HUES64 (cell line): ENCODE results near the gene MPL.

Experiments used
- H3K27ac ChIP-seq: 2 replicates; pipeline ENCODE4 v1.7.0; 2013; ENCODE audit warnings: low read depth, low read length, inconsistent platforms
- H3K27me3 ChIP-seq: 2 replicates; pipeline ENCODE4 v1.6.1; 2013; ENCODE audit warnings: mild to moderate bottlenecking, low read length; ENCODE audit not compliant: insufficient read depth
- H3K36me3 ChIP-seq: 2 replicates; pipeline ENCODE4 v1.6.1; 2013; ENCODE audit warnings: mild to moderate bottlenecking, low read length; ENCODE audit not compliant: insufficient read depth
- H3K4me1 ChIP-seq: 2 replicates; pipeline ENCODE4 v1.6.1; 2013; ENCODE audit warnings: mild to moderate bottlenecking, low read length, moderate library complexity; ENCODE audit not compliant: insufficient read depth
- H3K4me3 ChIP-seq: 2 replicates; pipeline ENCODE4 v1.5.1; 2013; ENCODE audit warnings: mild to moderate bottlenecking, low read length, moderate library complexity
- H3K9ac ChIP-seq: 2 replicates; pipeline ENCODE4 v1.6.1; 2013; ENCODE audit warnings: mild to moderate bottlenecking, low read depth, low read length
- H3K9me3 ChIP-seq: 2 replicates; pipeline ENCODE4 v1.6.1; 2013; ENCODE audit warnings: low read depth, low read length; ENCODE audit not compliant: insufficient read depth
- WGBS: fragments of 150-250, 120-280 bp; methylation state at CpG from one replicate; pipeline ENCODE4 v1.1.7; 2013; ENCODE audit warnings: missing lambda C conversion rate; 5-methylcytosine and 5-hydroxymethylcytosine counted together

MPL gene

GRCh38 chr1:43299101-43299500, 38.5 kb upstream of the MPL start:
- Histone ChIP-seq H3K9ac (no peak overlapping the region), H3K27ac (no peak overlapping the region), H3K9me3 (no peaks in the 10 kb centered on the region), H3K4me3 (no peak overlapping the region), H3K27me3 (no peaks in the 10 kb centered on the region), H3K4me1 (peaks cover 29% of the 10 kb centered on the region), H3K36me3 (no peaks in the 10 kb centered on the region)

- H3K9me3 ChIP-seq, result no peaks in the 10 kb centered on the region
- 87% methylated on average over 7 of the region's 10 CpGs for WGBS
- peaks cover 20% of the 10 kb centered on the region for H3K4me1 ChIP-seq
- no peak within 1 kb of the TSS for H3K27ac ChIP-seq
- no peaks in the 10 kb centered on the region for H3K27me3 ChIP-seq
- H3K36me3 ChIP-seq, result no peaks in the 10 kb centered on the region
- H3K4me3 ChIP-seq, result no peak within 1 kb of the TSS
- H3K9ac ChIP-seq, result no peak within 1 kb of the TSS
Observed at GRCh38 chr1:43300378-43301094, 37.1 kb upstream of the MPL start, which contains the start of gene TIE1. Gene TIE1 (plus strand): TSS chr1:43300982. CDS start chr1:43301072, 90 bp downstream.

- no peaks in the 10 kb centered on the region for H3K36me3 ChIP-seq
- H3K9me3 ChIP-seq, result no peaks in the 10 kb centered on the region
- H3K27me3 ChIP-seq, result no peaks in the 10 kb centered on the region
- WGBS, result 93% methylated on average over 1 of the region's 1 CpG
- H3K9ac ChIP-seq, result no peak overlapping the region
- no peak overlapping the region for H3K4me3 ChIP-seq
- peaks cover 4% of the 10 kb centered on the region for H3K4me1 ChIP-seq
- H3K27ac ChIP-seq, result no peak overlapping the region
Observed at GRCh38 chr1:43302201-43302600, 35.4 kb upstream of the MPL start.

- H3K4me3 ChIP-seq, result no peak overlapping the region
- no peaks in the 10 kb centered on the region for H3K9me3 ChIP-seq
- 86% methylated on average over 7 of the region's 7 CpGs for WGBS
- no peaks in the 10 kb centered on the region for H3K27me3 ChIP-seq
- H3K4me1 ChIP-seq, result 0 out of 2 replicates have a peak, but pooled peaks cover 3% of the 10 kb centered on the region
- H3K36me3 ChIP-seq, result no peaks in the 10 kb centered on the region
- H3K27ac ChIP-seq, result no peak overlapping the region
- no peak overlapping the region for H3K9ac ChIP-seq
Observed at GRCh38 chr1:43302721-43303470, 34.7 kb upstream of the MPL start.

- H3K27ac ChIP-seq, result no peak overlapping the region
- 0 out of 2 replicates have a peak, but pooled peaks cover 3% of the 10 kb centered on the region for H3K4me1 ChIP-seq
- 92% methylated on average over 8 of the region's 8 CpGs for WGBS
- H3K36me3 ChIP-seq, result no peaks in the 10 kb centered on the region
- H3K27me3 ChIP-seq, result no peaks in the 10 kb centered on the region
- no peak overlapping the region for H3K9ac ChIP-seq
- H3K9me3 ChIP-seq, result no peaks in the 10 kb centered on the region
- H3K4me3 ChIP-seq, result no peak overlapping the region
Observed at GRCh38 chr1:43303471-43304313, 33.9 kb upstream of the MPL start.

GRCh38 chr1:43304314-43304681, 33.3 kb upstream of the MPL start:
- no peaks in the 10 kb centered on the region for H3K27me3 ChIP-seq
- H3K4me1 ChIP-seq, result 0 out of 2 replicates have a peak, but pooled peaks cover 3% of the 10 kb centered on the region
- 84% methylated on average over 8 of the region's 8 CpGs for WGBS
- H3K36me3 ChIP-seq, result no peaks in the 10 kb centered on the region
- H3K9ac ChIP-seq, result no peak overlapping the region
- no peaks in the 10 kb centered on the region for H3K9me3 ChIP-seq
- no peak overlapping the region for H3K27ac ChIP-seq
- no peak overlapping the region for H3K4me3 ChIP-seq

- WGBS, result 96% methylated on average over 46 of the region's 46 CpGs
- H3K9ac ChIP-seq, result no peak overlapping the region
- H3K4me1 ChIP-seq, result 0 out of 2 replicates have a peak, but pooled peaks cover 3% of the 10 kb centered on the region
- H3K9me3 ChIP-seq, result no peaks in the 10 kb centered on the region
- H3K36me3 ChIP-seq, result no peaks in the 10 kb centered on the region
- no peaks in the 10 kb centered on the region for H3K27me3 ChIP-seq
- no peak overlapping the region for H3K4me3 ChIP-seq
- H3K27ac ChIP-seq, result no peak overlapping the region
Observed at GRCh38 chr1:43304771-43305300, 32.8 kb upstream of the MPL start.

GRCh38 chr1:43305461-43305860, 32.2 kb upstream of the MPL start:
- WGBS, result 92% methylated on average over 3 of the region's 3 CpGs
- Histone ChIP-seq H3K9ac (no peak overlapping the region), H3K27me3 (no peaks in the 10 kb centered on the region), H3K4me3 (no peak overlapping the region), H3K9me3 (no peaks in the 10 kb centered on the region), H3K36me3 (no peaks in the 10 kb centered on the region), H3K27ac (no peak overlapping the region), H3K4me1 (0 out of 2 replicates have a peak, but pooled peaks cover 3% of the 10 kb centered on the region)

- no peak overlapping the region for H3K4me3 ChIP-seq
- H3K9ac ChIP-seq, result no peak overlapping the region
- H3K36me3 ChIP-seq, result no peaks in the 10 kb centered on the region
- no peaks in the 10 kb centered on the region for H3K9me3 ChIP-seq
- WGBS, result 90% methylated on average over 6 of the region's 6 CpGs
- 0 out of 2 replicates have a peak, but pooled peaks cover 3% of the 10 kb centered on the region for H3K4me1 ChIP-seq
- no peaks in the 10 kb centered on the region for H3K27me3 ChIP-seq
- no peak overlapping the region for H3K27ac ChIP-seq
Observed at GRCh38 chr1:43305926-43306687, 31.5 kb upstream of the MPL start.

GRCh38 chr1:43306688-43307457, 30.7 kb upstream of the MPL start:
- Histone ChIP-seq H3K9me3 (no peaks in the 10 kb centered on the region), H3K27ac (no peak overlapping the region), H3K9ac (no peak overlapping the region), H3K36me3 (no peaks in the 10 kb centered on the region), H3K4me3 (no peak overlapping the region), H3K4me1 (0 out of 2 replicates have a peak, but pooled peaks cover 3% of the 10 kb centered on the region), H3K27me3 (no peaks in the 10 kb centered on the region)
- WGBS, result 94% methylated on average over 17 of the region's 17 CpGs
